A673 (cell line): ENCODE data around the gene ACTN4. TPM values are rescaled to one million over a fixed set of nuclear protein-coding genes. Genes with fewer than 3 reads are reported as not detected.
A peak's percentile ranks its signal among the peaks of the same experiment; 100 is the strongest.
"Not testable (repeated sequence)": the region's sequence is repeated elsewhere in the genome, so short reads cannot be mapped to it uniquely, and the experiment has no call there.

Source experiments
- BruUV-seq: library from RNA; stranded (reverse); fragments of 400-500 nt; replicated peaks from 2 replicates; lab custom pipeline; 2021; lab: Mats Ljungman, UMichigan
- CTCF ChIA-PET: fragments of 300-600 bp; sonication (Branson Sonifier 250); formaldehyde crosslinking; loops from one replicate; lab custom pipeline; 2022; ENCODE audit warnings: antibody characterized with exemption; lab: Charles Lee
- POLR2A ChIA-PET: fragments of 300-600 bp; sonication (Branson Sonifier 250); formaldehyde crosslinking; loops from one replicate; lab custom pipeline; 2022; ENCODE audit warnings: antibody characterized with exemption; ENCODE audit not compliant: low non-redundant PET; lab: Charles Lee
- DNase-seq: peaks from one replicate; pipeline ENCODE4 v3.0.0-alpha.2; 2015; ENCODE audit warnings: low spot score
- H3K27ac ChIP-seq: fragments of 200-600 bp; sonication (generic); 2 replicates; pipeline ENCODE4 v1.5.1; 2016; ENCODE audit warnings: mixed run types, low read depth, mild to moderate bottlenecking, mixed read lengths, antibody characterized with exemption, low read length; ENCODE audit not compliant: poor library complexity, severe bottlenecking
- H3K27me3 ChIP-seq: fragments of 200-600 bp; sonication (generic); replicated peaks from 2 replicates; pipeline ENCODE4 v1.6.1; 2017; ENCODE audit warnings: mixed run types, low read depth, mild to moderate bottlenecking, mixed read lengths, antibody characterized with exemption, low read length; ENCODE audit not compliant: insufficient read depth, poor library complexity
- H3K36me3 ChIP-seq: fragments of 200-600 bp; sonication (generic); 2 replicates; pipeline ENCODE4 v1.6.1; 2016; ENCODE audit warnings: mixed run types, mild to moderate bottlenecking, mixed read lengths, antibody characterized with exemption, low read length; ENCODE audit not compliant: insufficient read depth, poor library complexity, severe bottlenecking
- H3K4me1 ChIP-seq: fragments of 200-600 bp; sonication (generic); 2 replicates; pipeline ENCODE4 v1.6.1; 2017; ENCODE audit warnings: mixed run types, mild to moderate bottlenecking, mixed read lengths, antibody characterized with exemption, low read length; ENCODE audit not compliant: insufficient read depth, poor library complexity, severe bottlenecking
- H3K4me3 ChIP-seq: fragments of 200-600 bp; sonication (generic); 2 replicates; pipeline ENCODE4 v1.5.1; 2016; ENCODE audit warnings: low read depth, mixed run types, mild to moderate bottlenecking, mixed read lengths, low read length; ENCODE audit not compliant: poor library complexity, severe bottlenecking
- H3K9me3 ChIP-seq: fragments of 200-600 bp; sonication (generic); 2 replicates; pipeline ENCODE4 v1.6.1; 2016; ENCODE audit warnings: mixed run types, low read depth, mild to moderate bottlenecking, mixed read lengths, antibody characterized with exemption, low read length; ENCODE audit not compliant: poor library complexity, severe bottlenecking
- CTCF ChIP-seq: fragments of 300-800, 200-600 bp; sonication (generic); conservative IDR thresholded peaks from 2 replicates; pipeline ENCODE4 v1.5.1; 2017; ENCODE audit warnings: low read depth, mild to moderate bottlenecking, antibody characterized with exemption, low read length, moderate library complexity, mixed read lengths
- EZH2 ChIP-seq: fragments of 200-600 bp; sonication (generic); IDR thresholded peaks from 2 replicates; pipeline ENCODE4 v1.6.1; 2017; ENCODE audit warnings: borderline replicate concordance, low read depth, mild to moderate bottlenecking, mixed read lengths, antibody characterized with exemption, low read length; ENCODE audit not compliant: poor library complexity, severe bottlenecking
- intact Hi-C: fragments of 100-400 bp; cut with micrococcal nuclease; formaldehyde crosslinking; loops from one replicate; pipeline ENCODE4 v1.10.0; 2022; ENCODE audit not compliant: unreplicated experiment
- total RNA-seq: library from RNA; stranded (reverse); gene quantifications from 2 replicates; pipeline ENCODE4 v1.2.3, GENCODE V29; 2021

The ACTN4 gene
- total RNA-seq, 1 experiment from 2014 or later, result 397 TPM

GRCh38 chr19:38769635-38770211 lies 122.3 kb downstream of the ACTN4 start:
- H3K27me3 ChIP-seq, result no peaks in the 10 kb centered on the region
- intact Hi-C loops, result no loop called here
- peak; percentile 76 for DNase-seq
- BruUV-seq, result no TSS peak
- CTCF ChIA-PET, result interaction anchor here (0.6 to 1.1 kb wide), 4 partner anchors 9 to 729 kb away, joined by 3 to 4 read pairs (median 3); no protein-coding TSS in a partner anchor
- POLR2A ChIA-PET, result interaction anchor here (0.6 to 0.7 kb wide), 2 partner anchors 18 to 80 kb away, joined by 3 to 9 read pairs; no protein-coding TSS in a partner anchor
- H3K27ac ChIP-seq, result no peak overlapping the region
- H3K4me1 ChIP-seq, result no peaks in the 10 kb centered on the region
- H3K4me3 ChIP-seq, result peak overlapping the region; percentile 17
- TF ChIP-seq CTCF, result peak; percentile 83
- TF ChIP-seq EZH2, result no peak
- H3K36me3 ChIP-seq, result no peaks in the 10 kb centered on the region
- no peaks in the 10 kb centered on the region for H3K9me3 ChIP-seq

GRCh38 chr19:38770228-38770948 lies 122.9 kb downstream of the ACTN4 start:
- intact Hi-C loops, H3K36me3 ChIP-seq, H3K27me3 ChIP-seq, H3K4me1 ChIP-seq, H3K27ac ChIP-seq, POLR2A ChIA-PET, BruUV-seq, H3K9me3 ChIP-seq, DNase-seq: not testable (repeated sequence)
- H3K4me3 ChIP-seq, result peak overlapping the region; percentile 17
- CTCF ChIA-PET, result interaction anchor here (1.1 kb wide), 1 partner anchor 46 kb away, joined by 4 read pairs; no protein-coding TSS in a partner anchor

GRCh38 chr19:38770949-38771275 lies 123.5 kb downstream of the ACTN4 start:
- H3K27me3 ChIP-seq, DNase-seq, H3K9me3 ChIP-seq, intact Hi-C loops, H3K36me3 ChIP-seq, H3K27ac ChIP-seq, H3K4me1 ChIP-seq, H3K4me3 ChIP-seq, POLR2A ChIA-PET, BruUV-seq, CTCF ChIA-PET: not testable (repeated sequence)

- H3K27me3 ChIP-seq, intact Hi-C loops, H3K36me3 ChIP-seq, H3K4me3 ChIP-seq, POLR2A ChIA-PET, CTCF ChIA-PET, BruUV-seq, DNase-seq, H3K9me3 ChIP-seq, H3K27ac ChIP-seq, H3K4me1 ChIP-seq: not testable (repeated sequence)
Measured at GRCh38 chr19:38771569-38771968, 124.1 kb downstream of the ACTN4 start.
